ENCODE results near the gene DGKI. TPM values are rescaled to one million over a fixed set of nuclear protein-coding genes. Genes with fewer than 3 reads are reported as not detected.

DGKI gene
- total RNA-seq, 1 experiment from 2014 or later = 0.55 TPM

DNA sequence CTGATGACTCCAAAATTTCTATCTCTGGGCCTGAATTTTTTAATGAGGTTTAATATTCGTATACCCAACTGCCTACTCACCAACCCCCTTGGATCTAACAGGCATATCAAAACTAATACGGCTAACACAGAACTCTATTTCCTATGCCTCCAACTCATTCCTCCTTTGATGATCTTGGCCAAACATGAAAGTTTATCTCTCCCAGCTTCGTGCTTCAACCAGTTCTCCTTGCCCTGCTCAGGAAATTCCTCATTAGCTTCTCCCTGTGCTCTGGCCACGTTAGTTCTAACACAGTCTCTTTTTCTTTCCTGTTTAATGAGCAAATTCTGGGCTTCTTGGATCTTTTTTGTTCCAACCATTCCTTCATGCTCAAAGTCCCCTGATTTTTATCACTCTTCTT, 364.3 kb downstream of the DGKI start:
- no peaks in the 10 kb centered on the region for H3K27me3 Mint-ChIP-seq (ENCODE audit: low read depth)
- H2BK12ac ChIP-seq (ENCODE audit: insufficient read length, low read depth, low read length) = no peak overlapping the region
- H4K8ac ChIP-seq (replicated peaks; ENCODE audit: insufficient read length, low read depth, low read length) = no peak overlapping the region
- H3K4me2 ChIP-seq (ENCODE audit: insufficient read depth, insufficient read length, low read length) = no peak overlapping the region
- TF ChIP-seq, protein P1, sequence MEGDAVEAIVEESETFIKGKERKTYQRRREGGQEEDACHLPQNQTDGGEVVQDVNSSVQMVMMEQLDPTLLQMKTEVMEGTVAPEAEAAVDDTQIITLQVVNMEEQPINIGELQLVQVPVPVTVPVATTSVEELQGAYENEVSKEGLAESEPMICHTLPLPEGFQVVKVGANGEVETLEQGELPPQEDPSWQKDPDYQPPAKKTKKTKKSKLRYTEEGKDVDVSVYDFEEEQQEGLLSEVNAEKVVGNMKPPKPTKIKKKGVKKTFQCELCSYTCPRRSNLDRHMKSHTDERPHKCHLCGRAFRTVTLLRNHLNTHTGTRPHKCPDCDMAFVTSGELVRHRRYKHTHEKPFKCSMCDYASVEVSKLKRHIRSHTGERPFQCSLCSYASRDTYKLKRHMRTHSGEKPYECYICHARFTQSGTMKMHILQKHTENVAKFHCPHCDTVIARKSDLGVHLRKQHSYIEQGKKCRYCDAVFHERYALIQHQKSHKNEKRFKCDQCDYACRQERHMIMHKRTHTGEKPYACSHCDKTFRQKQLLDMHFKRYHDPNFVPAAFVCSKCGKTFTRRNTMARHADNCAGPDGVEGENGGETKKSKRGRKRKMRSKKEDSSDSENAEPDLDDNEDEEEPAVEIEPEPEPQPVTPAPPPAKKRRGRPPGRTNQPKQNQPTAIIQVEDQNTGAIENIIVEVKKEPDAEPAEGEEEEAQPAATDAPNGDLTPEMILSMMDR (conservative IDR thresholded peaks at IDR 0.05) = no peak
- no peak overlapping the region for H3K27ac ChIP-seq (ENCODE audit: insufficient read length, low read depth, low read length)
- no peak overlapping the region for H2BK15ac ChIP-seq (ENCODE audit: low read depth, low read length)
- H3K14ac ChIP-seq (ENCODE audit: insufficient read depth, low read length) = no peak overlapping the region
- no peak overlapping the region for H3K56ac ChIP-seq (ENCODE audit: insufficient read length, low read depth, low read length)
- H2BK5ac ChIP-seq (ENCODE audit: insufficient read length, low read length) = no peak overlapping the region
- no peak overlapping the region for H3K23ac ChIP-seq (ENCODE audit: insufficient read length, low read depth, low read length)
- H3T11ph ChIP-seq (ENCODE audit: low read length) = no peak overlapping the region
- no peaks in the 10 kb centered on the region for H3K79me2 ChIP-seq (ENCODE audit: insufficient read depth, low read length)
- H4K20me1 ChIP-seq (ENCODE audit: control insufficient read depth, insufficient read depth, insufficient read length) = no peaks in the 10 kb centered on the region
- peaks cover 0 to 1% (median 0%) of the 10 kb centered on the region in 3 experiments; a peak in 1 of 7 replicates for H3K36me3 Mint-ChIP-seq (ENCODE audit: insufficient read depth in 1 of 3, low read depth in 3 of 3)
- H3K4me1 ChIP-seq (ENCODE audit: insufficient read depth, low read length) = no peaks in the 10 kb centered on the region
- H4K91ac ChIP-seq (ENCODE audit: insufficient read length, low read depth, low read length) = no peak overlapping the region
- H3K4me3 Mint-ChIP-seq = no peak overlapping the region
- no peak overlapping the region for H3K4ac ChIP-seq (ENCODE audit: low read depth, low read length)
- no peak overlapping the region; a peak in 1 of 7 replicates for H3K27ac Mint-ChIP-seq
- no CpG with 5 or more reads among the region's 4 CpGs for WGBS (ENCODE audit: extremely low coverage, insufficient read length, low lambda C conversion rate)
- peaks cover 0 to 2% of the 10 kb centered on the region in 2 experiments; a peak in 1 of 5 replicates for H3K9me3 Mint-ChIP-seq
- H3K79me1 ChIP-seq (ENCODE audit: insufficient read depth, low read depth, low read length, poor library complexity, severe bottlenecking) = no peaks in the 10 kb centered on the region
- DNase-seq = no peak
- no peaks in the 10 kb centered on the region for H3K27me3 ChIP-seq (ENCODE audit: insufficient read depth, low read length)
- H3K9me3 ChIP-seq (ENCODE audit: control insufficient read depth, low read depth, low read length) = no peaks in the 10 kb centered on the region
- no peak overlapping the region for H2AK5ac ChIP-seq (ENCODE audit: insufficient read length, low read length)
- H3K9ac ChIP-seq (ENCODE audit: extremely low read depth, insufficient read length, low read length) = no peak overlapping the region
- no peak overlapping the region for H2AFZ ChIP-seq (ENCODE audit: low read length)
- H3K4me1 Mint-ChIP-seq = peaks cover 0 to 6% of the 10 kb centered on the region in 2 experiments; a peak in 3 of 4 replicates
- H4K5ac ChIP-seq (ENCODE audit: insufficient read length, low read depth, low read length) = no peak overlapping the region
- no peaks in the 10 kb centered on the region for H3K23me2 ChIP-seq (ENCODE audit: insufficient read length, low read depth, low read length, poor library complexity, severe bottlenecking)
- H3K18ac ChIP-seq (ENCODE audit: insufficient read length, low read depth, low read length) = no peak overlapping the region
- H2BK120ac ChIP-seq (ENCODE audit: low read depth, low read length, poor library complexity, severe bottlenecking) = no peak overlapping the region
- no peak overlapping the region for H2BK20ac ChIP-seq (ENCODE audit: low read depth, low read length, poor library complexity, severe bottlenecking)
